T-helper 2 cell (primary cell): ENCODE data around the gene TREX2.

Experiments
- DNase-seq, 5 experiments: peaks; one replicate each; pipeline versions ENCODE4 v3.0.0 to v3.0.0-alpha.2; 2012 to 2022

The TREX2 gene

DNA sequence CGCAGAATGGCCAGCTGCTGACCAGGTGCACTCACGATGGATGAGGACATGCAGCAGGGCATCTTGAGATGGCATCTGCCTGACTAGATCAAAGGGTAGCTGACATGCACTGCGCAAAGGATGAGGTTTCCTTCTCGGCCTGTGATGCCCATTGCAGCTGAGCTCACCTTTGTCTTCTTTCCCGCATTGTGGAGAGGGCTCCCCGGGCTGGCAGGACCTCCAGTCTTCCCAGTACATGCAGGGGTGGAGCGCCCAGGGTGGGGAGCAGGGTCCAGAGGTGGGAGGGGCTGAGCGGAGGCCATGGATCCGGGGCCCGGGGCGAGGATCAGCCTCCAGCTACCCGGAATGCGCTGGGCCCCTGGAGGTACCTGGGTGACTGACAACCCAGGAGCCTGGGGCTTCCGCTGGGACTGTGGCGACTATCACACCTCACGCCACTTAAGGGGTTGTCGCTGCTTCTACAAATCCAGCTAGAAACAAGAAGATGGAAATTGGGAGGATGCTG is 12.0 kb downstream of the TREX2 start:
- DNase-seq: no peak

DNA sequence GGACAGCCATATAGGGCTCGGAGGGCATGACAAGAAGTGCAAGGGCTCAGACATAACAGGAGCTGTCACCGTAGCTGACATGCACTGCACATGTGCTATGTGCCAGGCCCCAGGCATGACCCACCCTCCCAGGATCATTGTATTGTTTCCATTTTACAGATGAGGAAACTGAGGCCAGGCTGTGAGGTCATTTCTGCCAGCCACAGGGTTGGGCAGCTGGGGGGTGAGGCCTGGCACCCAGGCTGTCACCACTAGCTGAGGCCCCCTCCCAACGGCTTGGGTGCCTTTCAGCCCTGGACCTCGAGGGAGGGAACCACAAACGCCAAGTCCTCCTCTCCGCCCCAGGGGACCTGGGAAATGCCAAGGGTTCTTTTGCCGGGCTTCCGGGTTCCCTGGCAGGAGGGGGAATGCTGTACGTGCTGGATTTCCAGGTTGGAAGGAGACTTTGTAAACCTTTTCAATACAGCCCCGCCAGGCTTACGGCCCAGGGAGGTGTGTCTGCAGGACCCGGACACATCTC is 12.6 kb downstream of the TREX2 start:
- DNase-seq: no peak

DNA sequence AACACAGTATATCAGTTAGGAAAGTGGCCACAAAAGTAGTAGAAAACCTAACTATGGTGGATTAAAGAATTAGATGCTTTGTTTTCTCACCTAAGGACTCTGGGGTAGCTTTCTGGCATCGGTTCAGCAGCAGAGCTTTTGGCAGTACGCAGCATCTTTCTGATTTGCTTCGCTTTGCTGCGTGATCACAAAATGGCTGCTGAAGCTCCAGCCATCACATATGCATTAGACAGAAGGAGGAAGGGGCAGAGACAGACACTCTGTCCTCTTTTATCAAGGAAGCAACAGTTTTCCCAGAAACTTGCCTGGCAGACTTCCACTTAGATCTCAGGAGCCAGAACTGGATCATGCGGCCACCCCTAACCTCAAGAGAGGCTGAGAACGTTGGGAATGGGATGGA is 15.1 kb downstream of the TREX2 start:
- DNase-seq: no peak

DNA sequence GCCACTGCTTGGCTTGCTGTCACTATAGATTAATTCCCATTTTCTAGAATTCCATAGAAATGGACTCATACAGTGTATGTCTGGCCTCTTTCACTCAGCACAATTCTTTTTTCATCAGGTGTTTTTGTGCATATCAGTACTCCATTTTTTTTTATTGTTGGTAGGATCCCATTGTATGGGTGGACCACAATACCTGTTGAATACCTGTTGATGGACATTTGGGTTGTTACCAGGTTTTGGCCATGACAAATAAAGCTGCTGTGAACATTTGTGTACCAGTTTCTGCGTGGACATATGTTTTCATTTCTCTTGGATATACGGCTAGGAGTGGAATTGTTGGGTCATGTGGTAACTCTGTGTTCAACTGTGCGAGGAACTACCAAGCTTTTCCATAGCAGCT is 19.7 kb downstream of the TREX2 start:
- no peak for DNase-seq

DNA sequence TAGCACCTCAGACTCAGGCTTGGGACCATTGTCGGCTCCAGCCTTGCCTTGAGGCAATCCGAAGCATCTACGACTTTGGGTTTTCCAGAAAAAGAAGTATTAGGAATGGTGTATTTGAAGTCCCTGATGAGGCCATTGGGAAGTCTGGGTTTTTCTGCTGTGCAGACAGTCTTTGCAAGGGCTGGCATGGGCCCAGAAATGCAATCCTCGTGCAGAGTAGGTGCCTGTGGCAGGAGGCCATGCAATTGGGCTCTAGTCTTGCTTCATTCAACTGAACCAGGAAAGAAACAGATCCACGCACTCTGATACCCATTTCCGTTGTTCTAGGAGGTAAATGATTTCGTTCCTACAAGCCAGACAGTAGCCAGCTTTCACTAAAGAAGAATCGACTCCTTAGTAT is 22.2 kb downstream of the TREX2 start:
- no peak for DNase-seq

DNA sequence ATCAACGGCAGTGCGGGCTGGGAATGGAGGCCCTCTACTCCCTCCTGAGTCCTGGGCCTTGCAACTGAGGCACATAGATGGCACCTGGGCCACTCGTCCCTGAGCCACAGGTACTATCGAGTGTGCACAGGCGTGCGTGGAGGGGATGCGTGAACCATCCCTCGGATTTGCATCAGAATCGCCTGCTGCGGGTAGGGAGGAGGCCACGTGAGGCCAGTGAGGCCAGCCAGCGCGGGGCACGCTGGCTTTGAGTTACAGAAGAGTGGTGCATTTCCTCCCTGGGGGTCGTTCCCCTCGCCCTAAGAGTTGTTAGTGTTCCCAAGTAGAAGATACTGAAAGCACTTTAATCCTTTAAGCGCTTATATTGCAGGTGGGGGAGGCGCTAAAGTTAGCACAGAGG is 24.0 kb downstream of the TREX2 start:
- no peak for DNase-seq

DNA sequence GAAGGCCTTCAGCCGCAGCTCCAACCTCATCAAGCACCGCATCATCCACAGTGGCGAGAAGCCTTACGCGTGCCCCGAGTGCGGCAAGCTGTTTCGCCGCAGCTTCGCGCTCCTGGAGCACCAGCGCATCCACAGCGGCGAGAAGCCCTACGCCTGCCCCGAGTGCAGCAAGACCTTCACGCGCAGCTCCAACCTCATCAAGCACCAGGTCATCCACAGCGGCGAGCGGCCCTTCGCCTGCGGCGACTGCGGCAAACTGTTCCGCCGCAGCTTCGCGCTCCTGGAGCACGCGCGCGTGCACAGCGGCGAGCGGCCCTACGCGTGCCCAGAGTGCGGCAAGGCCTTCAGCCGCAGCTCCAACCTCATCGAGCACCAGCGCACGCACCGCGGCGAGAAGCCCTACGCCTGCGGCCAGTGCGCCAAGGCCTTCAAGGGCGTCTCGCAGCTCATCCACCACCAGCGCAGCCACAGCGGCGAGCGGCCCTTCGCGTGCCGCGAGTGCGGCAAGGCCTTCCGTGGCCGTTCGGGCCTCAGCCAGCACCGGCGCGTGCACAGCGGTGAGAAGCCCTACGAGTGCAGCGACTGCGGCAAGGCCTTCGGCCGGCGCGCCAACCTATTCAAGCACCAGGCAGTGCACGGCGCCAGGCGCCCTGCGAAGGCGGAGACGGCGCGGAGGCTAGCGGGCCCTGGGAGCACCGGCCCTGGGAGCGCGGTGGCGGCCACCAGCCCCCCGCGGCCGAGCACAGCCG is 24.8 kb downstream of the TREX2 start:
- no peak for DNase-seq

DNA sequence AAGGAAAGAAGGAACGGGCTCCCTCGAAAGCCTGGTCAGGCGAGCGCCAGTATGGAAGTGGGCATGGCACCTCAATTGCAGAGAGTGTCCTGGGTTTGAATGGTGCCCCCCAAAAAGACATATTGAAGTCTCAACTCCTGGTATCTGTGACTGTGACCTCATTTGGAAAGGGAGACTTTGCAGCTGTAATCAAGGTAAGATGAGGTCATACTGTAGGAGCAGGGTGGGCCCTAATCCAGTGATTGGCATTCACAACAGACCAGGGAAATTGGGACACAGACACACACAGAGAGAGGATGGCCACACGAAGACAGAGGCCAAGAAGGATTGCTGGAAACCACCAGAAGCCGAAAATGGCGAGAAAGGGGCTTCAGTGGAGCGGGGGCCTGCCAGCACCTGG is 28.2 kb downstream of the TREX2 start:
- no peak for DNase-seq

DNA sequence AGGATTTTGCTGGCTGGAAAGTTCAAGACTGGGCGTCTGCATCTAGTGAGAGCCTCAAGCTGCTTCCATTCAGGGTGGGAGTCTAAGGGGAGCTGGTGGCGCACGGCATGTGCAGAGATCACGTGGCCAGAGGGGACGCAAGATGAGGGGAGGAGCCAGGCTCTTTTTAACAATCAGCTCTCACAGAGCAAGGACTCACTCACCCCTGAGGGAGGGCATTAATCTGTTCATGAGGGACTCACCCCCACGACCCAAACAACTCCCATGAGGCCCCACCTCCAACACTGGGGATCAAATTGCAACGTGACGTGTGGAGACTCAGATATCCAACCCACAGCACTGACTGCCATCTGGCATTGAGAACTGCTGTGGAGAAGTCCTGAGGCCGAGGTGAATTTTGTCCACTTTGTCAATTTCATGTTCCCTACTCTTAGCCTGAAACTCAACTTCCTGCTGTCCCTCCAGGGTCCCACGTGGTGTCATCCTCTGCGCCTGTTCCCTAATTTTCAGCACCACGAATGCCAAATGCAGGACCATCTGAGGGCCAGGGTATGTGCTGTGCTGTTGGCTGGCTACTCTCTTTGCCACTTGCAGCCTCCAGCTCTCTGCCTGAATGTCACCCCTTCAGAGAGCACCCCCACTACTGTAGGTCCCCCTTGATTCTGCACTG is 28.9 kb downstream of the TREX2 start:
- no peak for DNase-seq

DNA sequence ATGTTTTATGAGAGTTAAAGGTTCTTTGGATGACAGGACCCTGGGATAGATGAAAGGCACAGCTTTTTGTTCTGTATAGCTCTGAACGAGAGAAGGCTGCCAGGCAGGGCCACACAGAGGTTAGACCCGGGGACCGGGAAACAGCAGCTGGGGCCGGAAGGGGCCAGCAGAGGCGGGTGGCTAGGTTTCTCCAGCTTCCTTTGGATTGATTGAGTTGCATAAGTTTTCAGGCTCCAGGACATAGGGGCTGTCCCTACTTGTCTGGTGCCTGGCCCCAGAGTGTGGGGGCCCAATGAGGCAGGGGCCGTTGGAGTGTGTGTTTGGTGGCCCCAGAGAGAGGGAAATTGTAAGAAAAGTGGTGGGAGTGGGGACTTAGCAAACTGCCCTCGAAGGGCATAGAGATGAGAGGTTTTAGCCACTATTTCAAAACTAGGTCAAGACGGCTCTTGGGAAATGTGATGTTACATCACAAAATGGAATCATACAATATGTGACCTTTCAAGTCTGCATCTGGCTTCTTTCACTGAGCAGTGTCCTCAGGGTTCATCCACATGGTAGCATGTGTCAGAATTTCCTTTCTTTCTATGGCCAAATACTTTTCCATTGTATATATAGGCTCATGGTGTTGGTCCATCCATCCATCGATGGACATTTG is 30.9 kb downstream of the TREX2 start:
- no peak for DNase-seq

DNA sequence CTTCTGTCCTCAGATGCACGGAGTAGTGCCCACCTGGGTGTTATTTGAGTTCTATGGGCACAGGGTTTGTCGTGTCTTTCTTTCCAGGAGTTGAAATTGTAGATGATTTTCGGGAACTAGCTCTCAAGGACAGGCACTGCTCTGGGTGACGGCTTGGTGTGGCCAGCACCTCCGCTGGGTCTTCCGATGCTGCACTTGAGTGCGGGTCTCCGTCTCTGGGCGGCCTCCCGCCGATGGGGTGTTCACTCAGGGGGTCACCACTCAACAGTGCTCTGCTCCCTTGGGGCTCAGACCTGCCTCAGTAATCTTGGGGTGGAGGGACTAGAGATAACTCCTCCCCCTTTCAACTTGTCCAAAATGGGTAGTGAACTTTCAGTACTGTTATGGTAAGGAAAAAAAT is 32.1 kb downstream of the TREX2 start:
- DNase-seq: no peak

DNA sequence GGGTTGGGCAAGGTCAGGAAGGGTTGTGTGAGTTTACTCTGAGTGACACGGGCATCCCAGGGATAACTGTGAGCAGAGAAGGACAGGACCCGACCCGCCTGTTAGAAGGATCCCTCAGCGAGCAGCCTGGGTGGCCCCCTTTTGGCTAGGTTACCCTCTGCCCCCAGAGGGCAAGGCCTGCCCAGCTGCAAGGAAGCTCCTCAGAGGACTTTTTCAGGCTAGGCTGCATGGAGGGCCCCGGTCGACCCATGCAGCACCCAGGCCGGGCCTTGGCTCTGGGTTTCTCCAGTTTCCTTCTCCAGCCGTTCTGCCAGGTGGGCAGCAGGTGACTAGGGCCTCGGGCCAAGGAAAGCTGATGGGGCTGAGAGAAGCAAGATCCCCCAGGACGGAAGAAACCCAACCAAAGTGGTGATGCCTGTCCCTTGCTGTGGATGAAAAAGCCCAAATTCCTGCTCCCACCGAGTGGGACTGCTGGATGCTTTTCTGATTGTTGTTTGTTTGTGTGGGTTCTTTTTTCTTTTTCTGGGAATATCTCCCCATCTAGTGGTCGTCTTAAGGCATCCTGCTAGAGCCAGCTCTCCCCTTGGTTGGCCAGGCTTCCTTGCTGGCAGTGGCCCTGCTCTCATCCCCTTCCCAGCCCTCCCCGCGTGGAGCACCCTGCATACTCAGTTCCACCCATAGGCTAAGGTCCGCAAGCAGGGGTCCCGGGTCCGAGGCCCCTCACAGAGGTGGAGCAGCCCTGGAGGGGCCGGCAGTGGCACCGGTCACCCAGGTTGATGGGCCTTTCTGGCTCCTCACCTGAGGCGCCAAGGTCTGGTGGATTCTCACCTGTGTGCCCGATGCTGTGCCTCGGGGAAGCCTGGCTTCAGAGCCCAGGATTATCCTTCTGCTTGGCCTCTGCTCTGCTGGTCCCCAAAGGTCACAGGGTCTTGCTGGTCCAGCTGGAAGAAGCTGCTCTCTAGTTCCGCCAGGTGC is 32.8 kb downstream of the TREX2 start:
- no peak for DNase-seq

DNA sequence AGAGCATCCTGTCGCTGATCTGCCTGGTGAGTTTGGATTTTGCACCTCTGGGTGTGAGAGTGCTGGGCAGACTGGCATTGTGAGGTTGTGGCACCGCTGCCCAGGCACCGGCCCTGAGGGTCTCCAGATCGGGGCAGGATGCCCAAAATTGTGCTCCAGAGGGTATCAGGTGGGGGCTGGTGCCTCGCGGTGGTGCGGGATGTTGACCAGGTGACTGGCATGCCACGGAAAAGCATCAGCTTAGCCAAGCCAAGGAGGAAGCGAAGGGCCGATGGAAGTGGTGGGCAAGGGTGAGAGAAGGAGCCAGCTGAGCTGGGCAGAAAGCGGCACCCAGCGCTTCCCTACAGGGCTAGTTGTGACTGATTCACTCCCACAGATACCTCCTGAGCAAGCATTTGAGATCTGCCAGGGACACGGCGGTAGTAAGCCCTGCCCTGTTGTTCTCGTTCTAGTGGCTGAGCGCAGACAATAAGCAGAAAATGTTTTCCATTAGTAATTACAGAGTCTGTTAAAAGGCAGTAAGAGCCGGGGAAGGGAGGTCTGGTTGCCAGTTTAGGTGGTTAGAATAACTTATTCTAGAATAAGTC is 33.8 kb downstream of the TREX2 start:
- DNase-seq: no peak

DNA sequence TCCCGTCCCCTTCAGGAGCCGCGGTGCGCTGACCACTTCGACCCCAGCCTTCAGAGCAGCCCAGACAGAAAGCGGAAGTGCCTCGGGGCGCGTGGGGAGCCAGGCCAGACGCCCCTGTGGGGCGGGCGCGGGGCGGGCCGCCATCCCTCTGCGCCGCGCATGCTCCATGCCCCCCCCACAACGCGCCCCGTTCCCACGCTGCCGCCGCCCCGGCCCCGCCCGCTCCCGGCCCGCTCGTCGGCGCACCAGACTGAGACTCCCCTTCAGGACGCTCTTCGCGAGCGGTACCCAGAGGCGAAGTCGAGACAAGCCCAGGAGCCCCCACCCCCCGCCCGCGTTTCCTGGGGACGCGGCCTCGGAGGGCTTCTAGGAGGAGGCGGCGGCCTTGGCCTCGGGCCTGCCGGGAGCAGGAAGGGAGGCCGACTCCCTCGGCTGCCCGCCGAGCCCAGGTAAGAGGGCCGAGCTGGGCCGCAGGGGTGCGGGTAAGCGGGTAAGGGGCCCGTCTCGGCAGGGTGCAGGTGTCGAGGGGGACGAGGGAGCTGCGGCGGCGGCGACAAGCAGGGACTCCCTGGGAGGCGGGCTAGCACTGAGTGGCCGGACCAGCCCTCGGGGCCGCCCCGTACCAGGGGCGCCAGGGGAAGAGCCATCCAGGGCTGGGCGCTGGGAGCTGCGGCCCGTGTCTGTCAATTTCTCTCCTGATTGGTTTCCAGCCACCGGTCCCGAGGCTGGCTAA is 34.4 kb downstream of the TREX2 start, which contains the start of gene ZFP92:
Gene ZFP92 (plus strand): TSS at position 218 of the 733 bp plus-strand sequence. CDS start 6,851 bp downstream, outside the sequence.
- DNase-seq: peak in 3 of 5 experiments; percentile 9 to 50 (median 13)

DNA sequence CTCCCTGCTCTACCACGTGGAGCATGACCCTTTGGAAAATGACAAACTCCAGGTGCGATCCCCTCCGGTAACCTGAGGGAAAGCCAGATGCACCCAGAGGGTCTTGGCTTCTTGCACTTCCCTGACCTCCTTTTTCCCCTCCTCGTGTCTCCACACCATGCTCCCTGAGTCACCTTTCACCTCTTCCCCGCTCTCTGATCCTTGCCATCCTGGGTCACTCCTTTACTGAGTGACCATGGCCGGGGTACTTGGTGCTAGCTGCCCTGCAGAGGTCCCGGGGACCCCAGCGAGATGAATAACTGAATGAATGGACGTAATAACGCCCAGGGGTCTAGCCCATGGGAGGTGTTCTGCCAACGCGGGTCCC is 35.0 kb downstream of the TREX2 start:
- no peak for DNase-seq

DNA sequence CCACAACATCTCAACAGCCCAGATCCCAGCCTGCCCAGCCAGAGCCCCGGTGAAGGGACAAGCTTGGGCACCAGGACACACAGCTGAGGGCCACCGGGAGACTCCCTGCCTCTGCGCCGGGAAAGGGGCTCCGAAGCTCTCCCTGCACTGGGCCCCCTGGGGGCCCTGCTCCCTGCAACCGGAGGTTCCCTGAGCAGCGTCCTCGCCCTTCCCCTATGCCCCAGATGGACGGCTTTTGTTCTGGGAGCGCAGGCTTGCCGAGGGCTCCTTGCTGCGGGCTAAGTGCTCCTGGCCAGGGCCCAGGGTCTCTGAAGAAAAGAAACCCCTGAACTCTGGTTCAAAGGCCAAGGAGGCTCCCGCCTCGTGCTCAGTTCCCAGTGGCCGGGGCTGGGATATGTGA is 35.5 kb downstream of the TREX2 start:
- no peak for DNase-seq

DNA sequence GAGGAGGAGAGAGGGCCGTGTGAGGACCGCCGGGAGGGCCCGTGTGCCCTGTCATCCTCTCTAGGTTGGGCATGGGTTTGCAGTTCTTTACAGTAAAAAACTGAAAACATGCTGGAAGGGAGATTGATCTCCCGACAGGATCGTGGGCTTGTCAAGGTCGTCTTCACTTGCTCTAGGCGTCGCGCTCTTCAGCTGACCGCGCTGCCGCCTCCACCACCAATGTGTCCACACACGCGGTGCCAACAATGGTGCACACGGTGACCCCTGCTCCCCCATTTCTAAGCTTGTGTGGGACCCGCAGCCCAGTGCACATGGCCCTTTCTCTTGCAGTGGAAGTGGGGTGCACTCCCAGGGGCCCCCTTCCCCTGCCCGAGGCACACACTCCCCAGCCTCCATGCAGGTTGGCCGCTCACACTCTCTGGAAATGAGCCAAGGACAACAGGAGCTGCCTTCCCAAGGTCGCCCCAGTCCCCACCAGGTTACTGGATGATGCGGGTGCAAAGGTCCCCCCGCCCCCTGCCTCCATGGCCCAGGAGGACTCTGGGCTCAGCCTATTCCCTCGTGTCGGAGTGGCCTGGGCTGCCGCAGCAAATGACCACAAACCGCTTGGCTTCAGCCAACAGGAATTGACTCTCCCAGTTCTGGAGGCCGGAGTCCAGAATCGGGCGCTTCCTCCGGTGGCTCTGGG is 36.3 kb downstream of the TREX2 start:
- DNase-seq: no peak

DNA sequence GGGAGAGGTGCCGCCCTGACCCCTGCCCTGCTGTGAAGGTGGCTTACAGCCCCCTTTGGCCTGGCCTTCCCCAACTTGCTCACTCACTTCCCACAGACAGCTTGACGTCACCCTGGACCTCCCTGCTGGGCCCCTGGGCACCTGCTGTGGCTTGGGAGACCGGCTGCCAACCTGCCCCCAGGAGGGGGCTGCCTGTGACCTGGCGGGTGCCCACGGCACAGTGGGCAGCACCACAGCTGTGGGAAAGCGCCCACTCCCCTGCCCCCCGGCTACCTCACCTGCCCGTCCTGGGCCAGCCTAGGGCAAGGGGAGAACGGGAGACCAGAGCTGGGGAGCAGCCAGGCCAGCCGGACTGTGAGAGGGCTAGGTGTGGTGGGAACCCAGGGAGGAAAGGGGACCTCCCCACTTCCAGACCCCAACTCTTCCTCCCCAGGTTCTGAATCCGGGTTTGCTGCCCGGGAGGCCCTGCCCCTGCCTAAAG is 36.9 kb downstream of the TREX2 start:
- no peak for DNase-seq

DNA sequence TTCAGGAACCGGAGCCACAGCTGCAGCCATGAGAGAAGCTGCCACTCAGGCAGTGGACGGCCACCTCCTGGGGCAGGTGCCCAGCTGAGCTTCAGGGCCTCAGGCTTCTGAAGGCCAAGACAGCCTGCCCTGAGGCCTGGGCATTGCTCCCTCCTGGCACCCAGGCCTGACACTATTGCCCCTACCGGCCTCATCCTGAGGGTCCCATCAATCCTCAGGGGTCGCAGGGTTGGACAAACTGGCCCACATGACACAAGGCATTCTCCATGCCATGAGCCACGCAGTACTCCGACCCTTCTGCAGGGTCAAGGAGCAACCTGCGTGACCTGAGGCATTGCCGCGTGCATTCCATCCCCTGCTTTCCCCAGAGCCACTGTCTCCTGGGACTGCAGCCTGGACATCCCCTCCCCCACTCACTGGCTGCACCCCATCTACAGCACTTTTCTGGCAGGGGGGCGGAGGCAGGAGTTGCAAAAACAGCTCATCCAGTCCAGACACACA is 37.6 kb downstream of the TREX2 start:
- DNase-seq: no peak

DNA sequence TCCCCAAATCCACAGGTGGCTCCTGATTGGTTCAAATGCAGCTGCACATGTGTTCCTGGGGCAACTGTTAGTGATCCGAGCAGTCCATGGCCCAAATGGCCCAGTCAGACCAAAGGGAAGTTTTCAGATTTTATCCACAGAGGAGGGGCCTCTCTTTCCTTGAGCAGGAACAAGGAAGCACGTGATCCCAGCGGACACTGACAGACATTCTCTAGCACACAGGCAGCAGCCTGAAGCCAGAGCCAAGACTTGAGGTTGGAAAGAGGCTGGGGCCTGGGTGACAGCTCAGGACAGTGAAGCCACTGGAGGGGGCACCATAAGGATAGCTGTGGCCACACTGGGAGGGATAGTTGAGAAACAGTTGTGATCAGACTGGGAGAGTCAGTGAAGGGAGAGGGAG is 38.1 kb downstream of the TREX2 start:
- no peak for DNase-seq
